H1 (cell line): ENCODE results near the gene GCNA. TPM values are rescaled to one million over a fixed set of nuclear protein-coding genes. Genes with fewer than 3 reads are reported as not detected.

Experiments
- CTCF ChIA-PET: fragments of 300-600 bp; sonication (Branson Sonifier 250); formaldehyde crosslinking; loops from one replicate; lab custom pipeline; 2021; ENCODE audit not compliant: partially characterized antibody; lab: Charles Lee
- POLR2A ChIA-PET: fragments of 300-600 bp; sonication (Branson Sonifier 250); formaldehyde crosslinking; loops from one replicate; lab custom pipeline; 2021; ENCODE audit warnings: inconsistent platforms; ENCODE audit not compliant: partially characterized antibody; lab: Charles Lee
- DNase-seq, 2 experiments: peaks; one replicate each; pipeline versions ENCODE4 v3.0.0 to v3.0.0-alpha.2; 2010 to 2022; ENCODE audit warnings: low spot score in 2 of 2, low read depth in 1 of 2, mixed read lengths in 1 of 2
- FAIRE-seq: peaks from 2 replicates; lab custom pipeline; 2011; peaks lifted over from hg19 to GRCh38; lab: Jason Lieb, UNC
- H2AFZ ChIP-seq: 2 replicates; pipeline ENCODE4 v1.8.1; 2012; ENCODE audit warnings: low read length, inconsistent platforms
- H2AK5ac ChIP-seq: 2 replicates; pipeline ENCODE4 v1.6.1; 2013; ENCODE audit warnings: low read depth, low read length
- H2BK120ac ChIP-seq: replicated peaks from 2 replicates; pipeline ENCODE3; 2013; ENCODE audit warnings: low read depth, low read length, inconsistent platforms
- H2BK12ac ChIP-seq: 2 replicates; pipeline ENCODE4 v1.6.1; 2013; ENCODE audit warnings: low read depth, low read length
- H2BK15ac ChIP-seq: 2 replicates; pipeline ENCODE4 v1.6.1; 2013; ENCODE audit warnings: low read length
- H2BK20ac ChIP-seq: 2 replicates; pipeline ENCODE4 v1.6.1; 2013; ENCODE audit warnings: low read length
- H2BK5ac ChIP-seq: 2 replicates; pipeline ENCODE4 v1.6.1; 2013; ENCODE audit warnings: low read depth, low read length
- H3K14ac ChIP-seq: 2 replicates; pipeline ENCODE4 v1.6.1; 2013; ENCODE audit warnings: inconsistent platforms; ENCODE audit not compliant: insufficient read length
- H3K18ac ChIP-seq: 2 replicates; pipeline ENCODE4 v1.6.1; 2013; ENCODE audit warnings: low read length; ENCODE audit errors: extremely low read depth
- H3K23ac ChIP-seq: 2 replicates; pipeline ENCODE4 v1.6.1; 2013; ENCODE audit warnings: inconsistent platforms; ENCODE audit not compliant: insufficient read length
- H3K23me2 ChIP-seq: 2 replicates; pipeline ENCODE4 v1.6.1; 2013; ENCODE audit warnings: low read depth, low read length
- H3K27ac ChIP-seq: 2 replicates; pipeline ENCODE4 v1.6.1; 2011; ENCODE audit warnings: low read depth, low read length, inconsistent platforms
- H3K27me3 ChIP-seq, 4 experiments: replicated peaks in 1 of 4; 1 replicate in 1 of 4; 2 replicates in 3 of 4; pipeline versions ENCODE4 v1.6.1 to v1.8.1; 2011 to 2013; ENCODE audit warnings: low read length in 3 of 4, mild to moderate bottlenecking in 3 of 4, inconsistent platforms in 2 of 4, mixed read lengths in 2 of 4, moderate library complexity in 1 of 4; ENCODE audit not compliant: control insufficient read depth in 3 of 4, insufficient read depth in 3 of 4; ENCODE audit errors: extremely low read depth in 1 of 4
- H3K36me3 ChIP-seq, 4 experiments: 2 replicates each; pipeline versions ENCODE4 v1.6.1 to v1.8.1; 2011 to 2013; ENCODE audit warnings: mild to moderate bottlenecking in 4 of 4, low read length in 3 of 4, moderate library complexity in 2 of 4, control low read depth in 1 of 4, inconsistent platforms in 1 of 4; ENCODE audit not compliant: insufficient read depth in 4 of 4, control insufficient read depth in 2 of 4
- H3K4ac ChIP-seq: replicated peaks from 2 replicates; pipeline ENCODE3; 2013; ENCODE audit warnings: low read length, low read depth, mixed read lengths, inconsistent platforms; ENCODE audit not compliant: insufficient read length
- H3K4me1 ChIP-seq, 4 experiments: replicated peaks in 1 of 4; 1 replicate in 1 of 4; 2 replicates in 3 of 4; pipeline versions ENCODE4 v1.6.1 to v1.8.1; 2011 to 2013; ENCODE audit warnings: low read length in 3 of 4, inconsistent platforms in 2 of 4, mixed read lengths in 1 of 4; ENCODE audit not compliant: insufficient read depth in 4 of 4, control insufficient read depth in 3 of 4
- H3K4me2 ChIP-seq, 2 experiments: 2 replicates each; pipeline versions ENCODE4 v1.6.1 to v1.8.1; 2011 to 2013; ENCODE audit warnings: low read depth in 2 of 2, low read length in 2 of 2, control low read depth in 1 of 2, inconsistent platforms in 1 of 2, mild to moderate bottlenecking in 1 of 2; ENCODE audit not compliant: insufficient read depth in 1 of 2
- H3K4me3 ChIP-seq, 4 experiments: fragments of 200-600, 300-600 bp in 1 of 4; sonication (generic), shearing (Covaris generic), sonication (Bioruptor Twin) in 1 of 4; 2 replicates each; pipeline versions ENCODE4 v1.5.1 to v1.8.1; 2011 to 2016; ENCODE audit warnings: low read length in 4 of 4, low read depth in 3 of 4, control low read depth in 2 of 4, inconsistent platforms in 2 of 4, mild to moderate bottlenecking in 2 of 4, mixed read lengths in 1 of 4, moderate library complexity in 1 of 4; ENCODE audit not compliant: insufficient read depth in 2 of 4; ENCODE audit errors: extremely low read depth in 1 of 4
- H3K56ac ChIP-seq: replicated peaks from 2 replicates; pipeline ENCODE3; 2013; ENCODE audit warnings: low read depth, mild to moderate bottlenecking, mixed read lengths, low read length, inconsistent platforms; ENCODE audit not compliant: insufficient read length
- H3K79me1 ChIP-seq: 2 replicates; pipeline ENCODE4 v1.6.1; 2013; ENCODE audit warnings: low read depth, low read length, control low read depth
- H3K79me2 ChIP-seq, 2 experiments: 2 replicates each; pipeline versions ENCODE4 v1.6.1 to v1.8.1; 2012 to 2013; ENCODE audit warnings: low read length in 2 of 2, mild to moderate bottlenecking in 2 of 2, inconsistent platforms in 1 of 2; ENCODE audit not compliant: insufficient read depth in 2 of 2, control insufficient read depth in 1 of 2
- H3K9ac ChIP-seq, 4 experiments: replicated peaks in 1 of 4; 1 replicate in 1 of 4; 2 replicates in 3 of 4; pipeline versions ENCODE4 v1.6.1 to v1.8.1; 2011 to 2013; ENCODE audit warnings: low read depth in 3 of 4, low read length in 3 of 4, control low read depth in 2 of 4, mild to moderate bottlenecking in 2 of 4, moderate library complexity in 2 of 4, inconsistent platforms in 1 of 4; ENCODE audit errors: extremely low read depth in 1 of 4
- H3K9me3 ChIP-seq, 2 experiments: 2 replicates each; pipeline versions ENCODE4 v1.6.1 to v1.8.1; 2012 to 2013; ENCODE audit warnings: mild to moderate bottlenecking in 2 of 2, moderate library complexity in 2 of 2, control low read depth in 1 of 2, inconsistent platforms in 1 of 2, low read depth in 1 of 2, low read length in 1 of 2, mixed read lengths in 1 of 2; ENCODE audit not compliant: insufficient read depth in 2 of 2
- H4K20me1 ChIP-seq, 2 experiments: replicated peaks in 1 of 2; 2 replicates each; pipeline versions ENCODE3 to v1.8.1; 2011 to 2013; ENCODE audit warnings: inconsistent platforms in 2 of 2, low read length in 2 of 2, mild to moderate bottlenecking in 1 of 2; ENCODE audit not compliant: insufficient read depth in 2 of 2, control insufficient read depth in 1 of 2
- H4K5ac ChIP-seq: 2 replicates; pipeline ENCODE4 v1.6.1; 2013; ENCODE audit warnings: low read length, low read depth, mixed read lengths, inconsistent platforms; ENCODE audit not compliant: insufficient read length
- H4K8ac ChIP-seq: 2 replicates; pipeline ENCODE4 v1.8.0; 2013; ENCODE audit warnings: mild to moderate bottlenecking, moderate library complexity, low read length, inconsistent platforms; ENCODE audit not compliant: insufficient read depth; ENCODE audit errors: extremely low read depth
- H4K91ac ChIP-seq: replicated peaks from 2 replicates; pipeline ENCODE3; 2013; ENCODE audit warnings: low read length, mixed read lengths, inconsistent platforms; ENCODE audit not compliant: insufficient read length
- PHF8 ChIP-seq: fragments of 200-600 bp; sonication (generic); conservative IDR thresholded peaks from 2 replicates; pipeline ENCODE4 v1.7.1; 2012; ENCODE audit warnings: low read depth, mild to moderate bottlenecking, inconsistent platforms, low read length, moderate library complexity
- WGBS, 2 experiments: shearing (Covaris generic) in 1 of 2; methylation state at CpG; one replicate each; pipeline versions ENCODE4 v1.1.6 to v1.1.7; 2013 to 2015; ENCODE audit warnings: low lambda C conversion rate in 2 of 2, mixed read lengths in 2 of 2, inconsistent platforms in 1 of 2, low coverage in 1 of 2, missing lambda C conversion rate in 1 of 2; ENCODE audit not compliant: insufficient replicate concordance in 2 of 2, insufficient coverage in 1 of 2, insufficient read length in 1 of 2; ENCODE audit errors: extremely low coverage in 1 of 2, missing lambda C conversion rate in 1 of 2; 5-methylcytosine and 5-hydroxymethylcytosine counted together
- polyA plus RNA-seq, 7 experiments: library from polyadenylated mRNA; depleted of rRNA in 3 of 7; stranded (reverse) in 5 of 7; unstranded in 2 of 7; fragments of >200 nt in 5 of 7; fragments of 200-250 nt in 2 of 7; gene quantifications; 1 replicate in 5 of 7; 2 replicates in 1 of 7; 4 replicates in 1 of 7; pipeline versions ENCODE4 v1.2.1 to v1.2.3, GENCODE V29; 2011 to 2013; ENCODE audit warnings: missing spikeins in 2 of 7, mixed read lengths in 2 of 7
- total RNA-seq: library from RNA; stranded (reverse); fragmentation: NEBNext Ultra II Directional; extraction: Animal tissue kit (Norgen Biotek cat#: 25700); gene quantifications from 2 replicates; pipeline ENCODE4 v1.2.1, GENCODE V29; 2021

Gene GCNA
- total and polyA plus RNA-seq, 2 of the 8 experiments (the other 6 are each of a cell fraction or from before 2014, with no cell fraction given) = 0.41 to 0.95 TPM

DNA sequence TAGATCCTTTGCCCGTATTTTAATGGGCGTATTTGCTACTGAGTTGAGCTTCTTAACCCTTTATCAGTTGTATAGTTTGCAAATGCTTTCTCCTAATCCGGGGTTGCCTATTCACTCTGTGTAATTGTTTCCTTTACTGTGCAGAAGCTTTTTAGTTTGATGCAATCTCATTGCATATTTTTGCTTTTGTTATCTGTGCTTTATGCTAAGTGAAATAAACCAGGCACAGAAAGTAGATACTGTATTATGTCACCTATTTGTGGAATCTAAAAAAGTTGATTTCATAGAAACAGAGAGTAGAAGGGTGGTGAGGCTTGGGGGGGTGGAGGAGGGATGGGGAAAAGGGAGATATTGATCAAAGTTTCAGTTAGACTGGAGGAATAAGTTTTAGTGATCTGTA is 27.7 kb upstream of the GCNA start:
- H4K20me1 ChIP-seq = peaks cover 0 to 8% of the 10 kb centered on the region in 2 experiments
- H3K18ac ChIP-seq = no peak overlapping the region
- no peaks in the 10 kb centered on the region for H3K4me1 ChIP-seq
- H3K79me2 ChIP-seq = peaks cover 0 to 49% of the 10 kb centered on the region in 2 experiments; a peak in 2 of 4 replicates
- no peak overlapping the region for H2BK15ac ChIP-seq
- H4K8ac ChIP-seq = no peak overlapping the region
- no peaks in the 10 kb centered on the region for H3K23me2 ChIP-seq
- no peak overlapping the region for H3K27ac ChIP-seq
- DNase-seq (no peak), FAIRE-seq (no peak)
- H2BK5ac ChIP-seq = no peak overlapping the region
- no peaks in the 10 kb centered on the region for H3K79me1 ChIP-seq
- H3K9ac ChIP-seq = no peak overlapping the region
- H2BK20ac ChIP-seq = no peak overlapping the region
- H3K4me2 ChIP-seq = no peak overlapping the region
- H4K5ac ChIP-seq = no peak overlapping the region
- H3K4me3 ChIP-seq = no peak overlapping the region
- 88% methylated on average over 3 of the region's 3 CpGs; no CpG with 5 or more reads in 1 of the 2 experiments for WGBS, 2 experiments
- no peak overlapping the region for H4K91ac ChIP-seq
- no peak overlapping the region for H3K14ac ChIP-seq
- H2BK120ac ChIP-seq = no peak overlapping the region
- no peaks in the 10 kb centered on the region for H3K27me3 ChIP-seq
- ChIA-PET POLR2A (interaction anchor here (0.9 to 2.6 kb wide), 4 partner anchors 11 to 17 kb away, joined by 3 to 24 read pairs (median 6); partner anchors contain the start of gene OGT), CTCF (interaction anchor here (2.1 kb wide), 1 partner anchor 13 kb away, joined by 8 read pairs; no protein-coding TSS in a partner anchor)
- no peak overlapping the region for H2AFZ ChIP-seq
- no peak overlapping the region for H2AK5ac ChIP-seq
- H2BK12ac ChIP-seq = no peak overlapping the region
- H3K23ac ChIP-seq = no peak overlapping the region
- H3K36me3 ChIP-seq = peaks cover 9 to 60% (median 28%) of the 10 kb centered on the region in 4 experiments
- TF ChIP-seq PHF8 = no peak
- H3K9me3 ChIP-seq = no peaks in the 10 kb centered on the region
- H3K4ac ChIP-seq = no peak overlapping the region
- no peak overlapping the region for H3K56ac ChIP-seq
